Endometrium (tissue), 2 donors: ENCODE measurements around the gene EEFSEC.

ENCODE experiments used
- FAIRE-seq: peaks from 2 replicates; lab custom pipeline; 2012; peaks lifted over from hg19 to GRCh38; lab: Jason Lieb, UNC
- donor health status: control.
- donor health status: control.

EEFSEC gene

DNA sequence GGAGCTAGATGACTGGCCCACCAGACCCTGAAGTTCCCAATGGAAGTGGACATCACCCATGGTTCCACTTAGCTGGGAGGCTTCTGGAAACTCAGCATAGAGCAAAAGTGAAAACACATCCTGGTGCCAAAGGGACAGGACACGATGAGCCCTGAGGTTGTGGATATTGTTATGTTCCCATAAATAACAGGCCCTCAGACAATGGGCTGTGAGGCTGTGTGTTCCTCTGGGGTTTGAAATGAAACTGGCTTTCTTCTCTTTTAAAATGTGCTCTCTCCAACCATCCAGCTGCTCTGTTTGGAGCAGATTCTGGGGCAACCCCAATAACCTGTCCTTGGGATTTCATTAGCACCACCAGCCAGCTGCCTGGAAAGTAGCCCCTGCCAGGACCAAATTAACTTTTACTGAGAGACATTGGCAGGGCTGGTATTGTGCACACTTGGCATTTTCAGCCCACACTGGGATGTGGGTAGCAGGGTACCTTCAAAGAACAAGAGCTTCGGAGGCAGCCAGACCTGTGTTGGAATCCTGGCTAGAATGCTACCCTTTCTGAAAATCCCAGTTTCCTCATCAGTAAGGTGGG, 215.9 kb downstream of the EEFSEC start:
- FAIRE-seq, result no peak

DNA sequence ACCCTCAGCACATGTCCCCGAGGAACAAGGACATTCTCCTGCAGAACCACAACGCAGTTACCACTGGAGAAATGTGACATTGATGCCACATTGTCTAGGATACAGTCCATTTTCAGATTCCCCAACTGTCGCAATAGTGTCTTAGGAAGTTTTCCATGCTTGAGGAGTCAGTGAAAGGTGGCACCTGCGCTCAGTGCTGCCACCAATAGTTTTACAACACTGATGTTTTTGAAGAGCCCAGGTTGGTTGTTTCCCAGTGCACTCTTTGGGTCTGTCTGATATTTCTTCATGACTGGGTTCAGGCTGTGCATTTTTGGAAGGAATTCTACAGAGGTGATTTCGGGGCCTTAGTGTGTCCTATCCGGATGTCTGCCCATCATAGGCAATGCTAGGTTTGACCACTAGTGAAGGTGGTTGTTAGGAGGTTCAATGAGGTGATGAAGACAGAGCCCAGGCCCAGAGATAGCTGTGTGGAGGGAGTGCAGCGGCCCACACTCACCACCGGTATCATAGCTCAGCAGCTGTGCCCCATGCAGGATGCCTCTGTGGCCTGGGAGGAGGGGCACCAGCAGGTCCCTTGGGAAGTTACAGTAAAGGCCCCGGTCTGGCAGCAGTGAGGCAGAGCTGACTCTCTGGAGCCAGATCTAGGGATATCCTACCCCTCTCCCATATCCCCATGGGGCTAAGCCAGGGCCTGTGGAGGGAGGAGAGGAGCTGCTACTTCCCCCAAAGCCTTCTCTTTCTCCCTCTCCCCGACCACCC, 216.8 kb downstream of the EEFSEC start:
- FAIRE-seq, result no peak

DNA sequence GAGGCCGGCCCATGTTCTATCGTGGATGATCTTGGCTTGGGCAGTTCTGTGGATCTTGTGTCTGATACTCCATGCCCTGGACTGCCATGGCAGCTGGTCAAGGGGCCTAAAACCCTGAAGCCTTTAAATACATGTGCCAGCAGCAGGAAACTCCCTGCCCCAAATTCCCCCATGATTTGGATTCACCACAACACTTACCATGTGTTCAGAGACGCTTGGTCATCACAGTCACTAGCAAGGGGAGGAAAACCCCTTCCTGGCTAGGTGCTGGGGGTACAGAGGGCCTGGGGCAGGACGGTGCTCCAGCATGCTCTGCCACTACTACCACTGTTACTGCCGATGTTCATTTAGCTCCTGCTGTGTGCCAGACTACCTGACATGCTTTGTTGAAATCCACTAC, 219.0 kb downstream of the EEFSEC start:
- FAIRE-seq, result no peak

DNA sequence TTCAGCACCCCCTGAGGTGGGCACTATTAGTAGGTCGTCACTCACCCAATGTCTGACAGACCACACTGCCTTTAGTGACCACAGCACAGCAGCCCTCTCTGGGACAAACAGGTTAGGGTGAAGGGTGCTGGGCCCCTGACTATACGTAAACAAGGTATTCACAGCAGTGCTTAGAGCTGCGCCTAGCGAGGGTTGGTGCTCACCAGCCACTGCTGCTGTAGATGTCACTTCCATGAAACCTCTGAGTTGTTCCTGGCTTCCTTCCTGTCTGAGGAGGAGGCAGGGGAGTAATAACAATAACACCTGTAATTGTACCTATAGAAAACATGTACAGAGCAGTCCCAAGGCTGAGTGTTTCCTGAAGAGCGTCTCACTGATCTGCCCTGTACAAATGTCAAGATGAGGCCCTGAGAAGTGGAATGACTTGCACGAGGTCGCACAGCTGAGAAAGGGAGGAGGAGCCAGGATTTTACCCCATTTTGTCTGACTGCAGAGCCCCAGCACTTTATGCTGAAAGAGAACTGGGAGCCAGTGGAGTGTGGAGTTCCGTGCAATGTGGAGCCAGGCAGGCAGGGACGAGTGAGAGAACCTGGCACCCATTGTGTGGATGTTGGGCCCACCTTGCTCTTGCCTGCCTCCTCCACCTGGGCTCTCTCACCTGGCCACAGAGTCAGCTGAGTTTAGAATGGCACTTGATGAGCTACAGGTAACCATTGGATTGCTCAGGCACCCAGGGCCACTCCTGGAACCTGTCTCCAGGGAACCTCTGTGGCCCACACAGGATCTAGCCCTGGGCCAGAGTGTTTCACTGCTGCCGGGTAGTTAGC, 219.6 kb downstream of the EEFSEC start:
- FAIRE-seq, result no peak

DNA sequence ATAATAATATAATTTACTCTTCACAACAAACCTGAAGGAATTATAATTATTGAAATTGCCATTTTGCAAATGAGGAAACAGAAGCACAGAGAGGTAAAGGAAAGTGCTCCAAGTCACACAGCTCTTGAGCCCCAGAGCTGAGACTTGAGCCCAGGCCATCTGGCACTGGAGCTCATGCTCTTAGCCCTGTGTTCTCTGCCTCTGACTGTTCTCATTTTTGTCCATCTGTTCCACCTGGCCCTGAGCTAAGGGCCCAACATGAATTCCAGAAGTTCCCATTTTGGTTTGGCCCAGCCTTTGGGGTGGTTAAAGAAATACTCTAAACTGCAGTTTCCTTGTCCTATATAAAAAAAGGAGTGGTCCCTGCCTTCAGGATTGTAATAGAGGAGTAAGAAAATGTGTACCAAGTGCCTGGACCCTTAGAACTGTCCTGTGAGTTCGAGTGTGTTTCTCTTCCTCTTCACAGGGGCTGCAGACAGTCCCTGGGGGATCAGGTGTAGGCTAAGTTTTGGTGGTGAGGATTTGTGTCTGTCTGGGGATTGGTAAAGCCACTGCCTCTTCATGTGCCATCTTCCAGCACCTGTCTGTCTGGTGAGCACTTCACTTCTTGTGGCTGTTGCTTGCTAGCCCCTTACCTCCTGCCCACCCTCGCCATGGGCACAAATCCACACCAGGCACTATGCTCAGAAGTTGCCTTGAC, 221.6 kb downstream of the EEFSEC start:
- FAIRE-seq, result no peak

DNA sequence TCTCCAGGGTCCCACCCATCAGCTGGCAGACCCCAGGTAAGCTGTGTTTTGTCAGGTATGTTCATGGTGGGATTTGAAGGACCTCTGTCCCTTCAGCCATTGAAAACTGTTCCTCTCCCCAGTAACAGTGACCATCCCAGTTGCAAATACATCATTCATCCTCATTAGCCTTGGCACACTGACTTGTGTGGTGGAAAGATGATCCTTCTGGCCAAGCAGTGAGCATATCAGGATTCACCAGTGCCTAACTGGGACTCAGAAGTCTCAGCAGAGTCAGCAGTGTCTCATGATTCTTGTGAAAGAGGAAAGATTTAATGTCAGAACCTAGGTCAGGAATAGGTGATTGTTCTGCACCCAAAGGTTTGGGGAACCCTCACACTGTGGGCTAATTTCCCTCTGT, 223.2 kb downstream of the EEFSEC start:
- no peak for FAIRE-seq

DNA sequence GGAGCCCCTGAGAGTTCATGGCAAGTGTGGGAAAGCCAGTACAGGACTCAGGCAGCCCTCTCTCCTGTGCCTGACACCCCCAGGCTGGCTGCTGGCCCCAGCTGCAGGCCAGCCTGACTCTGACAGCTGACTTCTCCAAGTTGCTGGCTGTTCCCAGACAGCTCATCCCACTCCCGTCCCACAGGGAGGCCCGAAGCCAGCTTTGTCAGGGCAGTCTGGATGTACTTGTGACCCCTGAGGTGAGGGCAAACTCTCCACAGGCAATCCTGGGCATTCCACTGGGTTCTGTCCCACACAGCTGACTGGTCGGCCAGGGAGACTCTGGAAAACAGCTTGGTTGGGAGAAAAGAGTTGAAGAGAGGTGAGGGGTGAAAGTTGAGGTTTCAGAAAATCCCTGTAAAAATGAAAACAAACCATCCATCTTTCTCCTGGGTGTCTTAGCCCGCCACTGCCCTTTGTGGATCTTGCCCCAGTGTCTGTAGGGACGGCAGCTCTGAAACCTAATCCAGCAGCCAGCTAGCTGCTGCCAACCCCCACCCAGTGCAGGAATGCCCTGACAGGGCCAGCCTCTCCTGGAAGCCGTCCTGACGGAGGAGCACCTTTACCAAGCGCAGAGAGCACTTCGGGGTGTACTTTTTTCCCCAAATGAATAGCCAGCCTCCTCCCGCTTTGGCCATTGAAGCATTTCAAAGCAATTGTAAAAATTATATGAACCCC, 225.5 kb downstream of the EEFSEC start:
- no peak for FAIRE-seq

DNA sequence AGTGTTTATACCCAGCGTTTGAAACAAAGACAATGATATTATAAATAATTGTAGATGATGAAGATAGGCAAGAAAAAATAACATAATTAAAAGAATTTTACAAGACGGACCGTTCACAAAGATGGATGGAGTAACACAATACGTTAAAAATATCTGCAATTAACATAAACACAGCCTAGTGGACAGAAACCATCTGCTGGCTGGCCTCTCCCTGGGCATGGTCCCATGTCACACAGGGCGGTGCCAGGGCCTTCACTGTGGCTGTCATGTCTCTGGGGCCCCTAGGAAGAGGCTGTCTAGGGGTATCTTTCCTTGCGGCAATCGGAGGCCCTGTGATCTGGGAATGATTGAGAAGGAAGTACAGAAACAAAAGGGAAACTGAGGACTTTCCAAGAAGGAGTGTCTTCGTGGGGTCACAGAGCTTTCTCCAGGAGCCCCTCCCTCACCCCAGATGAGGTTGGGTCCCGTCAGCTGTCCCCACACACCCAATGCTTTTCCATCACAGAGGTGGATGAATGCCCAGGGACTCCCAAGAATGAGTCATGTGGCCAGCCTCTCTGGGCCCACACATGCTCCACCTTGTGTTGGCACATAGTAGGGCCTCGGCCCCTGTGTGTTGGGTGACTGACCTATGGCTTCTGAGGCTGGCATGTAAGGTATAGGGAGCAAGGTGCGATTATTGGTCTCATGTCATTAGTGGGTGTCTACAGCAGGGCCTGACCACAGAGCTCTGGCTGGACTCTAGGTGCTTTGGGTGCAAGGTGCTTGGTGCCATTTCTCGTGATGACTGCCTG, 226.3 kb downstream of the EEFSEC start:
- no peak for FAIRE-seq

DNA sequence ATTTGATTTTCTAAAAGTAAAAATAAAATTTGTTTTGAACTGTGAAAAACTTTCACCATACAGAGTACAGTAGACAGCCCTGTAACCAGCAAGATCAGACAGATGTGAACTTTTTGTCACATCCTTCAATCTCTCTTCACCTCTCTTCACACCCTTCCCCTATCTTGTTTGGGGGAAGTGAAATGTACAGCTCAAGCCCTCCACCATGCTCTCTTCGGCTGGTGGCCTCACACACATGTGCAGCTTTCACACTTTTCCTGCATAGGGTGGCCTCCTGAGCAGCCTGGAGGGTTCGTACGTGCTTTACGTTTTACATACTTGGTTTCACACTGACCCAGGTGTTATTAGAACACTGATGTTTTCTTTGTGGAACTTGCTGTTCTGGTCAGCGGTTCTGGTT, 227.0 kb downstream of the EEFSEC start:
- FAIRE-seq, result no peak

DNA sequence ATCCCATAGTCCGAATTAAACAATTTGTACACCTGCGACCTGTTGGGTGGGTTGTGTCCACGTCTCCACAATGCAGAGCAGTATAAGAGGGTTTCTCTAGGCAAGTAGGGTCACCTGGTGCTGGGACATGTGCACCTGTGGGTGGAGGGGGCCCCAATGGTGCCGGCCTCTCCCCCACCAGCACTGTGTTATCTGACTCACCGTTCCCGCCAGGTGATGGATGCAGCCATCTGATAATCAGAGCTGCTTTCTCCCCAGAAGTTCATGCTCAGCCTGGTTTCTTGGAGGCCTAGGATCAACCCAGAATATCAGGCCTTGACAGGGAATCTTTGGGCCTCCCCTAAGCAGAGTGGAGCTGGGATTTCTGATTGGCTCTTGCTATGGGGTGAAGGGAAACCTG, 227.4 kb downstream of the EEFSEC start:
- no peak for FAIRE-seq

DNA sequence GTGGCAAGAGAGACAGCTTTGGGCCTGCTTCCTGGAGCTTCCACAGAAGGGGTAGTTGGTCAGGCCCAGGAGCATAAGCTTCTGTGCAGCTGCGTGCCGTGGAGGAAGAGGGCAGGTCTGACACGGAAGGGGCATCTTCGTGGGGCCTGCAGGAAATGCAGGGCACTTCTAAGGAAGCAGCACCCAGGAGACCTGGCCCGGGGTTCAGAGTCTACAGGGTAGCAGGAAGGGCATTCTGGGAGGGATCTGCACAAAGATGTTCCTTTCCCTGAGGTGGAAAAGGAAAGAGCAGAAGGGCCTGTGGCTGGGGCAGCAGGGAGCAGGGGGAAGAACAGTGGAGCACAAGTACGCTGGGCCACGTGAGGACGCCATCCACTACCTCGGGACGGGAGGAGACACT, 228.3 kb downstream of the EEFSEC start:
- no peak for FAIRE-seq

DNA sequence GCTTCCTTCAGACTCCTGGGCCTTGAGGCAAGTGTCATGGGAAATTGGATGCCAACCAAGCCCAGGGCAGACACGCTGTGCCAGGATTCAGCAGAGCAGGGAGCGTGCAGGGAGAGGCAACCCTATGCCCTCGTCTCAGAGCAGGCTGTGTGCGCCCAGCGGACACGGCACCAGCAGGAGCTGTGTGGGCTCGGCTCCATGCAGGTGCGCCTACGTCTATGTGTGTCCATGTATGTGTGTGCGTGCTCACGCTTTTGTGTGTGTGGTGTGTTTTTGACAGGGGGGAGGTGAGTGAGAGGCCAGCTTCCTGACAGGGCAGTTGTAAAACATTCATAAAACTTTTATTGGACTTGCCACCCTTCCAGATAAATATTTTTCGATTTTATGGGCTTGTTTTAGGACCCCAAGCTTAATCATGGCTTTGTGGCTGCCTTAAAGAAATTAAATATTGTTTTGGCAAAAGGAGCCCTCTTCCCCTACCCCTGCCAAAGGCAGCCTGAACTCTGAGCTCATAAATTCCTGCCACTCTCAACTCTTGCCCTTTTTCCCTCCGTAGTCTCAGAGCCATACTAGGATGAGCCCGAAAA, 229.0 kb downstream of the EEFSEC start:
- no peak for FAIRE-seq

DNA sequence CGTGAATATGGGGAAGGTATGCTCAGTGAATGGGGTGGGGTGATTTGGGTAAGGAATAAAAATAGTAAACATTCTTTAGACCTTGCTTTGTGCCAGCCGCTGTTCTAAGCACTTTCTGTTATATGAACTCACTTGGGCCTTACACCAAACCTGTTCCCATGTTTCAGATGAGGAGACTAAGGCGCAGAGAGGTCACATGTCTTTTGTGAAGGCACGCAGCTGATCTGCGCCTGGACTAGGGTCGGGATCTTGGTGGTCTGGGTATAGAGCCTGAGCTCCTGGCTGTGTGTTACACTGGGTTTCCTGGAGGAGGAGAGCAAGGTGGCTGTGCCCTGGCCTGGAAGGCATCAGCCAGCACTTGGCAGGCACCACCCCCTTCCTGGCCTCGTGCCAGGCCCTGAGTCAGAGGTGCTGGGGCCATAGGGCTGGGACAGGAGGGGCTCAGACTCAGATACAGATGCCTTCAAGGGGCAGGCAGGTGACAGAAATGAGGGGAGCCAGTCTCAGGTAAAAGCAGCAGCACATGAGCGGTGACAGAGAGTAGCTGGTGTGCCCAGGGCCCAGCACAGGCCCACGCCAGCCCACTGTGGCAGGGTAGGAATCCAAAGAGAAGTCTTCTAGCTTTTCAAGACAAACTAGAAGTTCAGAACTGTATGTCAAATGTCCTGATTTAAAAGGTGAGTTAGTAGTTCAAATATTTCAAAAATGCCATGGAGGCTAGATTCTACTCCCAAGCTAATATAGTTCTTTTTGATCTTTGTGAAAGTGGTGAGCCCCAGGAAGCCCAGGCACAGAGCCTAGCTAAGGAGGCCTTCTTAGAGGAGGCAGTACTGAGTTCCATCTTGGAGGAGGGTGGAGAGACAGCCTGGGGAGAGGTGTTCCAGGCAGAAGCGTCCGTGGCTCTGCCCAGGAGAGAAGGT, 230.3 kb downstream of the EEFSEC start:
- FAIRE-seq, result no peak

DNA sequence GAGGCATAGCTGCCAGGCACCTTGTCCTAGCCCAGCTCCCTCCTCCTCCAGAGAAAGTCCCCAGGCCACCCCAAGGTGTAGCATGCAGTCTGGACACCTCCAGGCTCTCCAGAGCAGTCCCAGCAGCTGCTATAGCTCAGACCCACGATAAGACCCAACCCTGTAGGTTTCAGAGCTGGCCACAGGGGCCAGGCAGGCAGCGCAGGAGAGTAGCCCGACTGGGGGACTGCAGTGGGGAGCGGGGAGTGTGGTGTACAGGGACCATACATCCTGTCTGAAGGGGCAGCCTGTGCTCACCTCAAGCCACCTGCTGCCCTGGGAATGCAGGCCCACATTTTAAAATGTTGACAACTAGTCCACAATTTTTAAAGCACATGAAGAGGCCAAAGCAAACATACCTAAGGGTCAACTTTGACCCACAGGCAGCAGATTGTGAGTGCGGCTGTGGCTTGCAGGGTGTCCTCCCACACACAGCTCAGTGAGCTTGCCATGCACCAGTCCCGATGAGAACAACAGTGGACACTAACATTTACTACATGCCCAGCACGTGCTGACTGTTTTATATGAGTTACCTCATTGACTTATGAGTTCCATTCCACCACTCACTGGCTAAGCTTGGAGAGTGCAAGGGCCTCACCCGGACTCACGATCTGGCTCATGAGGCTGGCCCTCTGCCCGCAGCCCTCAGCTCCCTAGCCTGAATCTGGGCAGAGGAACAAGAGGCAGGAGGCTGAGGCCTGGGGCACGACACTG, 232.0 kb downstream of the EEFSEC start:
- FAIRE-seq, result no peak

DNA sequence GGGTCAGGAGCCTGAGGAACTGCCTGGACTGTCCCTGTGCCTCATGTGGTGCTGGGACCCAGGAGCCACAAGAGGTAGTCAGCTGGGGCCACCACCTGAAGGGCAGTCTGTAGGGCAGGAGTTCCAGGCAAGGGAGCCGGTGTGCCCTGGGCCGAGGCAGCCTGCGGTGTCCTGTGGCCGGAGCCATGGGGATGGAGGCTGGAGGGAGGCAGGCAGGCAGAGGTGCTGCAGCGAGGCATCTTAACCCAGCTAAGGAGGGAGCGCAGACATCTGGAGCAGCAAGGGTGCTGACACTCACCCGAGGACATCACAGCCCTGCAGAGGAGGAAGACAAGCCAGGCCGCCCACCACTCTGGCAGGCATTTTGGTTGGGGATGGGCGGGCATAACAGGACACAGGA, 235.7 kb downstream of the EEFSEC start:
- FAIRE-seq, result no peak

DNA sequence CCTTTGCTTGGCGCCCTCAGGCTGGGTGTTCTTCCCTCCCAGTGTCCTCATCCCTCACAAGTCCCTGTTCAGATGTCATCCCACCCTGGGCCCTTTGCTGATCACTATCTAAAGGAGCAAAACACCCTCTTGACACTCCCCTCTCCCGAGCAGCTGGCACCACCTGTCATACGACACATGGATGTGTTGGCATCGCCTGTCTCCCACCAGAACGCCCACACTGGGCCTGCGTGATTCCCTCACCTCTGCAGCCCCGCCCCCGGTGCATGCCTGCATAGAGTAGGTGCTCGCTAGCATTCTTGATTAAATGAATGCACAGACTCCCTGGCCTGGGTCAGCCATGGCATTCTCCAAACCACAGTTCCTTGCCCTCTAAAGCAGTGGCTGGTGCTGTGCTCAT, 237.6 kb downstream of the EEFSEC start:
- no peak for FAIRE-seq

DNA sequence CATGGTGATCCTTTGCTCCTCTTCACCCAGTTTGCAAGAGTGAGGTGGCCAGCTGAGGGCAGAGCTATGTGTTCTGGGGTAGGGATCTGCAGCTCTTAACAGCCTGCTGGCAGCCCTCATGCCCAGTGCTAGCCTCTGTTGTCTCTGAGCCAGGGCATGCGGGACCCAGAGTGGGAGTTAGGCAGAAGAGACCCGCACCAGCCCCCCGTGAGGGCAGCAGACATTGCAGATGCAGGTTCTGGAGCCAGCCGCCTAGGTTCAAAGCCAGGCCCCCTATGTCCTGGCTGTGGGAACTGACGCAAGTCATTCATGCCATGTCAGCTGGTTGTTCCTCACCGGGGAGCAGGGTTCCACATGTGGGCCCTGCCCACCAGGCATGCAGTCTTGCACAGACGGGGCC, 238.7 kb downstream of the EEFSEC start:
- FAIRE-seq, result no peak

DNA sequence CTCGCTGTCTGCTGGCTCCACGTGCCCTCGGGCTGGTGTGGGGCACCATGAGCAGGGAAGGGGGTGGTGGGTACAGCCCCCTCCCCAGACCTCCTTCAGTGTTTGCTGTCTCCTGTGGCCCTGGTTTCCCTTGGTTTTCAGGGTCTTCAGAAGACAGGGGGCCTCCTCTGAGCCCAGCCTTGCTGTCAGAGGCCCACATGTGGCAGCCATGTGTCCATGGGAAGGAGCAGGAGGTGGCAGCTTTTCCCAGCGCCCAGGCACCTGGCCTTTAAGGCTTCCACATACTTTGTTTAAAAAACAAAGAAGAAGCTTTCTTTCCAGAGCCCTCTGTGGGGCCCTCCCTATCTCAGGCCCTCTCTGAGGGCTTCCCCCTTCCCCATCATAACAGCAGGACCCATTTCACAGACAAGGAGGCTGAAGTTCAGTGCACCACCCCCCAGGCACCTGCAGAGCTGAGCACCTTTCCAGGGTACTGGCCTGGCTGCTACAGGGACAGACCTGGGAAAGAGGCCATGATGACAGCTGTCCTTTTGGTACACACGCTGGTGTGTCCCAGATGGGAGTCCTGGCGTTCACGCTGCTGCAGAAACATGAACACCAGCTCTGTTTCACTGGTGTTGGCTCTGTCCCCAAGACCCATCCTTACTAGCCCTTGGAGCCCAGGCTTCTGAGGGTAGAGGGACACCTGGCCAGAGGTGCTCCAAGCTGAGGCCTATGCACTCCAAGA, 239.7 kb downstream of the EEFSEC start:
- no peak for FAIRE-seq
